ENCODE data around the gene ARID5B.

The ARID5B gene

DNA sequence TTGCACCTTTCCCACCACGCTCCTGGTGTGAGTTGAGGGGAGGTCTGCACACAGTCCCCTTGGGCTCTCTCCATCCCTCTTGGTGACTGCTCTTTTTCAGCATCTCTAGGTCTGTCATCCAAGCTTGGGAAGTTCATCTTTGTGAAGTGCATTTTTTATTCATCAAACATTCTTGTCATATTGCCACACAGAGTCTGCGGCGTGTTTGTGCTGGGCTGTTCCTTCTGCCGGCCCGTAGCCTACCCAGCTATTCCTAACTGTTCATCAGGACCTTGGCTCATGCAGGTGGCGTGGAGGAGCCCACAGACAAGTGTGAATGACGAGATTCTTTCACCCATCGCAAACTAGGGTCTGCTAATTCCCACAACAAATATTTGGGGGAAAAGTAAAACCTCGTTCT is 202.4 kb downstream of the ARID5B start:
- no peak for DNase-seq (ENCODE audit: low read depth)

DNA sequence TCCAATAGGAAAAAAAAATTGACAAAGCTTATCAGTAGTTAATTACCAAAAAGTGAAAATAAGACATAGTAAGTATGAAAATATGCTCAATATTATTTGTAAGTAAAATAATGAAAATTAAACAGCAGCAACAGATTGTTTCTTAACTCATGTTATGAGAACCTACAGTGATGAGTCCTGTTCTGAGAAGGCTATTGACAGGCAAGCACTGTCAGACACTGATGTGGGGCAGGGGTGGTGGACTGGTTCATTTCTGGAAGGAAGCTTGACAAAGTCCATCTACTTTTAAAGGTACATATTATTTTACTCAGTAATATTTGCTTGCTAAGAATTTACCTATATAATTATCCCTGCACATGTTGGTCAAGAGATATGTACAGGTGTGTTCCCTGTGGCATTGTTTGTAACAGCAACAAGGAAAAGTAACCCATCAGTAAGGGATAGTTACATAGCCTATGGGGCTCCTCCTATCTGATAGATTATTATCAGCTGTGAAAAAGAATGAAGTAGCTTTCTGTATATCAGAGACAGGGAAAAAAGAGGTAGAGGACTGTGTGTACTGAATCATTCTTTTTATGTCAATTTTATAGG is 205.5 kb downstream of the ARID5B start:
- DNase-seq (ENCODE audit: low read depth): no peak

DNA sequence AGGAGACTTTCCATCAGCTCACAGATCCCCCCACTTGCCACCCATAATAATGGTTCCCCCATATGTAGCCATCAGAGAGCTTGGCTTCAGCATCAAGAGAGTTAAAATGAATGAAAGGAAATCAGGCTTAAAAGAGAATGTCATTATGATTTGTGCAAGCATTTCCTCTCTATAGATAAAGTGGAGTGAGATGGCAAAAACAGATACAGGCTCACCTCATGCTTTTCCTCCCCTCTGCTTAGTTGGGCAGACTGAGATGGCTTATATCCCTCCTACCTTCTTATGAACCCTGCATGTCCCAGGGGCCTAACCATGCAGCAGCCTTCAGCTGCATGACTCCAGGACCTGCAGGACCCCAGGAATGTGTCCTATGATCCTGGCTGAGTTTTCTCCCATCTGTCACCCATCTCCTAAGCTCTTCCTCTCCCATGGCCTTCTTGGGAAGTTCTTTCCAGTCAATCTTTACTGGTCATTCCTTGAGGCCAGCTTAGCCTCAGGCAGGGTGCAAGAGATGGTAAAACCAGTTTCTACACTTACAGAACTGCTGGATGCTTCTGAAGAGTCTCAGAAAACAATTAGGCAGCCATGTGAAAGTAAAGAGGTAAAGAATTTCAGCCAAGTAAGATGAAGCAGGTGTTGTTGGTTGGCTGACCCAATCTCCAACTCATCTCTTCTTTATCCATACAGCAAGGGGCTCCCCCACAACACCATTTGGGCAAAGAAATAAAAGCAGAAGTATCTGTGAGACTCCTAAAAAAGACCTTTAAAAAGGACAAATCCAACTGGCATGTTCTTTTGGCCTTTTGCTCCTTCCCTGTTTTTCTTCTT is 207.5 kb downstream of the ARID5B start:
- no peak for DNase-seq (ENCODE audit: low read depth)

DNA sequence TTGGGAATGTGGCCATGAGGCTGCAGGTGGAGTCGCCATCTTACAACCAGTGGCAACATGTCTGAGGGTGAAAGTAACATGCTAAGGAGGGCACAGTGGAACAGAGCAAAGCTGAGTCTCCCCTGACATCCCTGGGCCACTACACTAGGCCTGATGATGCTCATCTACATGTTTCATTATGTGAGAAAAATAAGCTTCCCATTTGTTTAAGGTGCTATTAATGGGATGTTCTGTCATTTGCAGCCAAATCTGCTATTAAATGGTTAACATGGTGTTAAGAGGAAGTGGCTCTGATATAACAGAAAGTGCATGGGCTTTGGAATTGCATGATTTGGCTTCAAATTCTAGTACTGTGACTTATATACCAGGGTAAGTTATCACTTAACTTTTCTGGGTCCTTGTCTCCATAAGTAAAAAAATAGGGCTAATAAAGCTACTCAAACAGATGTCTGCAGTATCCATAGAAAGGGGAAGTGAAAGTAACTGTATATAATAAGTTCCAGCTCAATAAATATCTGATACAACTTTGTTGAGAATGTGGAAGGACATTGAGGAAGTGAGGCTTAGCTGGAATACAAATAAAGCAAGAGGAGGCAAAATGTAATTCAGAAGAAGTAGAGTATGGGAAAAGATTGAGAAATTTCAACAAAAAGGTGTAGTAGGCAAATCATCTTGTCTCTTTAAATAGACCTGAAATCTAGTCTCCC is 208.2 kb downstream of the ARID5B start:
- no peak for DNase-seq (ENCODE audit: low read depth)

DNA sequence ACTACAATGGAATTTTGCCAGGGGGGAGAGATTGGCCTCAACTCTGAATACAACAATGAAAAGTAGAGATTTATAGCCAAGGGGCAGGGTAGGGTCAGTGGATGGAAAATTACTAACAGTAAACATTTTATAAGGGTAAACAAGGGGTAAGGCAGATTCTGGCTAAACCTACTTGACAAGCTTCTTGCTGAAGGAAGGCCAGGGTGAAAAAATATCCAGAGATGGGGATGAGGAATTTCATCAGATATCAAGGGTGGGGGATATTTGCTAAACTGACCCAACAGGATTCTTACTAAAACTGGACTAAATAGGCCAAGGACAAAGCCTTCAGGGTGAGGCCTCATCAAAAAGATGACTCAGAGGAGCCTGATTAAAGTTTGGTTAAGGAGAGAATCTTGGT is 210.8 kb downstream of the ARID5B start:
- DNase-seq (ENCODE audit: low read depth): no peak

DNA sequence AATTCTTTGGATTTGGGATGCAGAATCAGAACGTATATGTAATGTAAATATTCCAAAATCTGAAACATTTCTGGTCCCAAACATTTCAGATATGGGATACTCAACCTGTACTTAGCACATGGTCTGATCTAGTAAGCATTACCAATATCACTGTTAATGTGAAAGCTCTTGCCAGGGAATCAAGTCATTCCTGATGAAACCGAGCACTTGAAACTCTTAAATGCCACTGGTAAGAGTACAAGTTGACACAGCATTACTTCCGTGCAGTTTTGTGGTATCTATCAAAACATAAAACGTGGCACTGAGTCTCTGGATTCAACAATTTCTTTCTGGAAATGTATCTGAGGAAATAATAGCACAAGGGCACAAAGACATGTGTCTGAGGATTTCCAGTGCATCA is 211.5 kb downstream of the ARID5B start:
- no peak for DNase-seq (ENCODE audit: low read depth)

DNA sequence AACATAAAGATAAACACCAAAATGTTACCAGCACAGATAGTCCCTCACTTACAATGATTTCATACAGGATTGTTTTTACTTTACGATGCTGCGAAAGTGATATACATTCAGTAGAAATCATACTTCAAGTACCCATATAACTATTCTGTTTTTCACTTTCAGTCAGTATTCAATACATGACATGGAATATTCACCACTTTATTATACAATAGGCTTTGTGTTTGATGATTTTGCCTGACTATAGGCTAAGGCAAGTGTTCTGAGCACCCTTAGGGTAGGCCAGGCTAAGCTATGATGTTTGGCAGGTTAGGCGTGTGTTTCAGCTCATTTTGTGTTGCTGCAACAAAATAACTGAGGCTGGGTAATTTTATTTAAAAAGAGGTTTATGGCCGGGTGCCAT is 212.2 kb downstream of the ARID5B start:
- no peak for DNase-seq (ENCODE audit: low read depth)

DNA sequence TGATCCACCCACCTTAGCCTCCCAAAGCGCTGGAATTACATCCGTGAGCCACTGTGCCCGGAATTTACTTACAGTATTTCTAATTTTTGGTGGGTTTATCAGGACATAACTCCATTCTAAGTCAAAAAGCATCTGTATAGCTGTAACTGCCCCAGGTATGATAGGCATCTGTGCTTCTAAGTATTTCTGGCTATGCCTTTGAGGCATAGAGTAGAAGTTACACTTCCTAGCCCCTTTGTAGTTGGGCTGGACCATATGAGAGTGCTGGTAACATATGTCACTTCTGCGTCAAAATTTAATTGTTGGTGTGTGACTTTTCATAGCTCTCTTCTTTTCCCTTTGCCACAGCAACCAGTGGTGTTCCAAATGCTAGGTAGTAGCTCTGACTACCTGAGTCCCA is 213.8 kb downstream of the ARID5B start:
- DNase-seq (ENCODE audit: low read depth): no peak

DNA sequence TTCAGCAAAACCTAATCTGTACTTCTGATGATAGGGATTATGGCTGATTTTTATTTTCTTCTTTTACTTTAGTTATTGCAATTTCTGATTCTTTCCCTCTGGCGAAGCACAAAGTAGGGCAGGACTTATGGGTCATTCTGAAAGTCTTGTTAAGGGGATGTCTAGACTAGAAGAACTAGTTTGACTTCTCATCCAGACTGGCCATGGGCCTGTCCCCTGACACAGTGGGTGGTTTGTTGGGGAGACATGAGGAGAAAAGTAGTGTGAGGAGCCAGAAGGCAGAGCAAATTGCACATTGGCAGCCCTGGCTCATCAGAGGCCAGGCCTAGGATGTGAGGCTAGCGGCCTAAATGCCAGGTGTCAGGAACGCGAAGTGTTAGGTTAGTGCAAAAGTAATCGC is 214.3 kb downstream of the ARID5B start:
- DNase-seq (ENCODE audit: low read depth): no peak

DNA sequence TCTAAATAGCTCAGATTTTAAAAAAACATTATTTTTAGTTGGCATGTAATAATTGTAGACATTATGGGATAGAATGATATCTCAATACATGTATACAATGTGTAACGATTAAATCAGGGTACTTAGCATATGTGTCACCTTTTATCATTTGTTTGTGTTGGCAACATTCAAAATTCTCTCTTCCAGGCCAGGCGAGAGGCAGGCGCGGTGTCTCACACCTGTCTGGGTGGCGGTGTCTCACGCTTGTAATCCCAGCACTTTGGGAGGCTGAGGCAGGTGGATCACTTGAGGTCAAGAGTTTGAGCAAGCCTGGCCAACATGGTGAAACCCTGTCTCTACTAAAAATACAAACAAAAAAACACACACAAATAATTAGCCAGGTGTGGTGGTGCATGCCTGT is 215.4 kb downstream of the ARID5B start:
- no peak for DNase-seq (ENCODE audit: low read depth)

DNA sequence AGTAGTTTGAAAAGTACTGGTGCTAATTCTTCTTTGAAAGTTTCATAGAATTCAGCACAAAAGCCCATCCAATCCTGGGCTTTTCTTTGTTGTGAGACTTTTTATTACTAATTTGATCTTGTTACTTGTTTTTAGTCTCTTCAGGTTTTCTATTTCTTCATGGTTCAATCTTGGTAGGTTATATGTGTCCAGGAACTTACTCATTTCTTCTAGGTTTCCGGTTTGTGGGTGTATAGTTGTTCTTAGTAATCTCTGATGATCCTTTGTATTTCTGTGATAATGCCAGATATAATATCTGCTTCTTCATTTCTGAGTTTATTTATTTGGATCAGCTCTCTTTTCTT is 219.7 kb downstream of the ARID5B start:
- DNase-seq (ENCODE audit: low read depth): no peak

DNA sequence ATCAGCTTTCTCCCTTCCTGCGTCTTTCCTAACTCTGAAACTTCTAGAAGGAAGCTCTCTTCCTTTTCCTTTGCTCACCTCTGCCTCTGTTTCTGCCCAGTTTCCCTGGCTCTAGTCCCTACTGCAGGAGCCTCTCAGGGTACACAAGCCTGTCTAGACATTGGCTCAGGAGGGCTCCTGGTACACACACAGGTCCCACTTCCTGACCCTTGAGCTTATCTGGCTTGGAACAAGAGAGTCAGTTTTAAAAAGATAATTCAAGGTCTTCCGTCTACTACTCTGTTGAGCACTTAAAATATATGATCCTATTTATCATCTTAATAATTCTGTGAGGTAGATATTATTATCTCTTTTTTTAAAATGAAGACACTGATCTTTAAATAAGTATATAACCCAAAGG is 226.5 kb downstream of the ARID5B start:
- no peak for DNase-seq (ENCODE audit: low read depth)

DNA sequence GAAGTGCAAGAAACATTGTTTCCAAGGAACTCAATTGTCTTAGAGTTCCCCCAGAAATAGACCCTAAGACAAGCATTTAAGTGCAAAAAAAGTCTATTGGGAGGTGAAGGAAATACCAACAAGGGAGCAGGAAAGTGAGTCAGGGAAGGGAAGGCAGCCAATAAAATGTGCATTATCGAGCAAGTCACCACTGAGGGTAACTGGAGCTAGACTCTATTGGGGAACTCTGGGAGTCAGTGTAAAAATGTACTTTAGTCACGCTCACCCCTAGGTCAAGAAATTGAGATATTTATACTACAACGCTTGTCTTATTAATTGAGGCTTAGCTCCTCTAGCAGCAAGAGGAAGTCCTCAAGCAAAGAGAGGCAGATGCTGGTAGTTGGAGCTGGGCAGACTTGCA is 229.4 kb downstream of the ARID5B start:
- DNase-seq (ENCODE audit: low read depth): no peak

DNA sequence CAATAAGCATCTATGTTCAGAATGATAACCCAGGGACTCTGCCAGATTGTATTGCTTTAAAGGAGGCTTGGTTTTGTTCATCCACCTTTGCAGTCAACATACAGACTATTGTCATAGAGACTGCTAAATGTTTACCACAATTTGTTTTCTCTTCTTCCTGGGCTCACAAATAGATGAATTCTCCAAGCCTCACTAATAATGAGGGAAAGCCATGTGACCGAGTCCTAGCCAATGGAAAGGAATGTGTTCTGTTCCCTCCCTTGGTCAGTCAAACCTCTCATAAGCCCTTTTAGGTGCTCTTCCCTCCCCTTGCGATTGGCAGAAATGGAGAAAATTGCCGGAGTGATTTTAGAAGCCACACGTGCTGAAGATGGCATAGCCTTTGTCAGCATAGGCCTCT is 230.2 kb downstream of the ARID5B start:
- DNase-seq (ENCODE audit: low read depth): no peak

DNA sequence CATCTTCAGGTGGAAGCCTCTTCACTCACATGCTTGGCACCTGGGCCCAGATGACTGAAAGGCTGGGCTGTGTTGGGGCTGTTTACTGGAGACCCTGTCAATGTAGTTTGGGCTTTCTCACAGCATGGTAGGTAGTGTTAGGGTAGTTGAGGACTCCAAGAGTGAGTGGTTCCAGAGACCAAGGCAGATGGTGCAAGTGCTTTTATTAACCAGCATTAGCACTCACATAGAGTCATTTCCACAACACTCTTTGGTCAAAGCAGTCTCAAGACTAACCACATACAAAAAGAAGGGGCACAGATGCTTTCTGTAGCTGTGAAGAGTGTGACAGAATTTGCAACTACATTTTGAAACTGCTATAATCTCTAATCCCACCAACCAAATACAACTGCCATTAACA is 232.1 kb downstream of the ARID5B start:
- no peak for DNase-seq (ENCODE audit: low read depth)

DNA sequence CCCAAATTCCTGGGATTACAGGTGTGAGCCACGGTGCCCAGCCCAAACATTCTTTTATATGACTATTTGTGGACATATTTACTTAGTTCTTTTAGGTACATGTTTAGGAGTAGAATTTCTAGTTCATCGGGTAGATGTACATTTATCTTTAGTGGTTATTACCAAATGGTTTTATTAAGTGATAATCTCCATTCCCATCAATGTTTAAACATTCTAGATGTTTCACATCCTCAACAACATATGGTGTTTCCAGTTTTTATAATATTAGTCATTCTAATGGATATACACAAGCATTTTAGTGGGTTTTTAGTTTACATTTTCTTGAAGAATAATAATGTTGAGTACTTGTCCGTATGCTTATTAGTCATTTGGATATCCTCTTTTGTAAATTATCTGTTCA is 235.4 kb downstream of the ARID5B start:
- no peak for DNase-seq (ENCODE audit: low read depth)
